ENCODE results near the gene STIMATE.

- TF ChIP-seq, protein P1, sequence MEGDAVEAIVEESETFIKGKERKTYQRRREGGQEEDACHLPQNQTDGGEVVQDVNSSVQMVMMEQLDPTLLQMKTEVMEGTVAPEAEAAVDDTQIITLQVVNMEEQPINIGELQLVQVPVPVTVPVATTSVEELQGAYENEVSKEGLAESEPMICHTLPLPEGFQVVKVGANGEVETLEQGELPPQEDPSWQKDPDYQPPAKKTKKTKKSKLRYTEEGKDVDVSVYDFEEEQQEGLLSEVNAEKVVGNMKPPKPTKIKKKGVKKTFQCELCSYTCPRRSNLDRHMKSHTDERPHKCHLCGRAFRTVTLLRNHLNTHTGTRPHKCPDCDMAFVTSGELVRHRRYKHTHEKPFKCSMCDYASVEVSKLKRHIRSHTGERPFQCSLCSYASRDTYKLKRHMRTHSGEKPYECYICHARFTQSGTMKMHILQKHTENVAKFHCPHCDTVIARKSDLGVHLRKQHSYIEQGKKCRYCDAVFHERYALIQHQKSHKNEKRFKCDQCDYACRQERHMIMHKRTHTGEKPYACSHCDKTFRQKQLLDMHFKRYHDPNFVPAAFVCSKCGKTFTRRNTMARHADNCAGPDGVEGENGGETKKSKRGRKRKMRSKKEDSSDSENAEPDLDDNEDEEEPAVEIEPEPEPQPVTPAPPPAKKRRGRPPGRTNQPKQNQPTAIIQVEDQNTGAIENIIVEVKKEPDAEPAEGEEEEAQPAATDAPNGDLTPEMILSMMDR (conservative IDR thresholded peaks at IDR 0.05; ENCODE audit: low read depth in 2 of 2) = no peak
- TF ChIP-seq EZH2 (IDR thresholded peaks at IDR 0.05; ENCODE audit: low read depth, unreplicated experiment) = no peak
- TF ChIP-seq ETS1 (IDR thresholded peaks at IDR 0.05) = no peak
- TF ChIP-seq, protein P2, sequence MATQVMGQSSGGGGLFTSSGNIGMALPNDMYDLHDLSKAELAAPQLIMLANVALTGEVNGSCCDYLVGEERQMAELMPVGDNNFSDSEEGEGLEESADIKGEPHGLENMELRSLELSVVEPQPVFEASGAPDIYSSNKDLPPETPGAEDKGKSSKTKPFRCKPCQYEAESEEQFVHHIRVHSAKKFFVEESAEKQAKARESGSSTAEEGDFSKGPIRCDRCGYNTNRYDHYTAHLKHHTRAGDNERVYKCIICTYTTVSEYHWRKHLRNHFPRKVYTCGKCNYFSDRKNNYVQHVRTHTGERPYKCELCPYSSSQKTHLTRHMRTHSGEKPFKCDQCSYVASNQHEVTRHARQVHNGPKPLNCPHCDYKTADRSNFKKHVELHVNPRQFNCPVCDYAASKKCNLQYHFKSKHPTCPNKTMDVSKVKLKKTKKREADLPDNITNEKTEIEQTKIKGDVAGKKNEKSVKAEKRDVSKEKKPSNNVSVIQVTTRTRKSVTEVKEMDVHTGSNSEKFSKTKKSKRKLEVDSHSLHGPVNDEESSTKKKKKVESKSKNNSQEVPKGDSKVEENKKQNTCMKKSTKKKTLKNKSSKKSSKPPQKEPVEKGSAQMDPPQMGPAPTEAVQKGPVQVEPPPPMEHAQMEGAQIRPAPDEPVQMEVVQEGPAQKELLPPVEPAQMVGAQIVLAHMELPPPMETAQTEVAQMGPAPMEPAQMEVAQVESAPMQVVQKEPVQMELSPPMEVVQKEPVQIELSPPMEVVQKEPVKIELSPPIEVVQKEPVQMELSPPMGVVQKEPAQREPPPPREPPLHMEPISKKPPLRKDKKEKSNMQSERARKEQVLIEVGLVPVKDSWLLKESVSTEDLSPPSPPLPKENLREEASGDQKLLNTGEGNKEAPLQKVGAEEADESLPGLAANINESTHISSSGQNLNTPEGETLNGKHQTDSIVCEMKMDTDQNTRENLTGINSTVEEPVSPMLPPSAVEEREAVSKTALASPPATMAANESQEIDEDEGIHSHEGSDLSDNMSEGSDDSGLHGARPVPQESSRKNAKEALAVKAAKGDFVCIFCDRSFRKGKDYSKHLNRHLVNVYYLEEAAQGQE (IDR thresholded peaks at IDR 0.05; ENCODE audit: unreplicated experiment) = no peak
Observed at GRCh38 chr3:52829906-52830463, 67.4 kb downstream of the STIMATE start.

Data from GM23338 (cell line).